ENCODE results near the gene MMAA. TPM values are rescaled to one million over a fixed set of nuclear protein-coding genes. Genes with fewer than 3 reads are reported as not detected.
A peak's percentile ranks its signal among the peaks of the same experiment; 100 is the strongest.

MMAA gene
- total and polyA plus RNA-seq, 9 of the 15 experiments (the other 6 are each of a cell fraction or from before 2014, with no cell fraction given) = 0.86 to 2.3 (median 1.4) TPM

- H3K4me1 ChIP-seq (replicated peaks in 1 of 2; ENCODE audit: control insufficient read depth in 2 of 2, insufficient read depth in 2 of 2, low read length in 2 of 2) = no peaks in the 10 kb centered on the region; a peak in 1 of 5 replicates
- no peak overlapping the region for H2AFZ ChIP-seq (ENCODE audit: low read depth, low read length)
- no peaks in the 10 kb centered on the region for H3K9me1 ChIP-seq (ENCODE audit: control insufficient read depth, insufficient read depth, low read length)
- no peak for FAIRE-seq
- POLR2A ChIA-PET = no interaction called here
- no peaks in the 10 kb centered on the region for H3K36me3 ChIP-seq (ENCODE audit: control insufficient read depth, insufficient read depth, low read length)
- H3K27ac ChIP-seq (ENCODE audit: extremely low read depth, low read depth, low read length) = no peak overlapping the region
- H3K79me2 ChIP-seq (ENCODE audit: control insufficient read depth, insufficient read depth, low read length) = no peaks in the 10 kb centered on the region
- ATAC-seq = no peak
- no peak overlapping the region for H3K4me3 ChIP-seq
- BruUV-seq (replicated peaks) = no TSS peak
- no peak overlapping the region for H3K9ac ChIP-seq (ENCODE audit: insufficient read depth in 1 of 2, low read depth in 2 of 2, low read length in 2 of 2)
- no peak for TF ChIP-seq WHSC1 (IDR thresholded peaks at IDR 0.05; ENCODE audit: low read length)
- no peak for TF ChIP-seq CBFA2T2 (conservative IDR thresholded peaks at IDR 0.05)
- H4K20me1 ChIP-seq (replicated peaks; ENCODE audit: control insufficient read depth, insufficient read depth, low read length) = no peaks in the 10 kb centered on the region
- in situ Hi-C loops (cut with MboI) (loop anchor here (10.0 kb wide), 1 partner anchor 835 kb away; no protein-coding TSS in a partner anchor), intact Hi-C loops (cut with micrococcal nuclease) (no loop called here)
- CTCF ChIA-PET (ENCODE audit: low intra/inter-chr PET ratio) = no interaction called here
- 0% methylated on average over 1 of the region's 1 CpG for WGBS (ENCODE audit: insufficient coverage, low coverage, missing lambda C conversion rate)
- H3K9me3 ChIP-seq (replicated peaks; ENCODE audit: control insufficient read depth, insufficient read depth, low read depth, low read length) = no peaks in the 10 kb centered on the region
- no peak for DNase-seq (ENCODE audit: extremely low read depth in 1 of 4, low spot score in 3 of 4)
- no peak overlapping the region for H3K4me2 ChIP-seq (ENCODE audit: insufficient read depth, low read length)
- H3K27me3 ChIP-seq (ENCODE audit: control insufficient read depth in 2 of 2, insufficient read depth in 2 of 2, low read length in 2 of 2) = no peaks in the 10 kb centered on the region
Measured at GRCh38 chr4:145679520-145679919, 60.3 kb downstream of the MMAA start.

- WGBS (ENCODE audit: insufficient coverage, low coverage, missing lambda C conversion rate) = 0% methylated on average over 6 of the region's 6 CpGs
- TF ChIP-seq RFX1 (IDR thresholded peaks at IDR 0.05) (0 out of 2 replicates have a peak, but pooled peaks have one; percentile 6), FOXK2 (conservative IDR thresholded peaks at IDR 0.05 in 1 of 2, IDR thresholded peaks at IDR 0.05 in 1 of 2; ENCODE audit: low read depth in 2 of 2) (no peak)
- FAIRE-seq (peak; percentile 11), ATAC-seq (no peak), DNase-seq (ENCODE audit: extremely low read depth in 1 of 4, low spot score in 3 of 4) (no peak)
- Histone ChIP-seq H3K4me1 (replicated peaks in 1 of 2; ENCODE audit: control insufficient read depth in 2 of 2, insufficient read depth in 2 of 2, low read length in 2 of 2) (no peaks in the 10 kb centered on the region; a peak in 1 of 5 replicates), H3K4me3 (no peak within 1 kb of the TSS), H3K79me2 (ENCODE audit: control insufficient read depth, insufficient read depth, low read length) (no peaks in the 10 kb centered on the region), H3K27ac (ENCODE audit: extremely low read depth, low read depth, low read length) (no peak within 1 kb of the TSS), H3K9me1 (ENCODE audit: control insufficient read depth, insufficient read depth, low read length) (no peaks in the 10 kb centered on the region), H3K36me3 (ENCODE audit: control insufficient read depth, insufficient read depth, low read length) (no peaks in the 10 kb centered on the region), H3K27me3 (ENCODE audit: control insufficient read depth in 2 of 2, insufficient read depth in 2 of 2, low read length in 2 of 2) (no peaks in the 10 kb centered on the region), H3K4me2 (ENCODE audit: insufficient read depth, low read length) (no peak within 1 kb of the TSS), H4K20me1 (replicated peaks; ENCODE audit: control insufficient read depth, insufficient read depth, low read length) (no peaks in the 10 kb centered on the region), H2AFZ (ENCODE audit: low read depth, low read length) (no peak within 1 kb of the TSS), H3K9me3 (replicated peaks; ENCODE audit: control insufficient read depth, insufficient read depth, low read depth, low read length) (no peaks in the 10 kb centered on the region), H3K9ac (ENCODE audit: insufficient read depth in 1 of 2, low read depth in 2 of 2, low read length in 2 of 2) (no peak within 1 kb of the TSS)
- BruUV-seq (replicated peaks) = no TSS peak
- ChIA-PET POLR2A (no interaction called here), CTCF (ENCODE audit: low intra/inter-chr PET ratio) (no interaction called here)
- in situ Hi-C loops (cut with MboI) (loop anchor here (10.0 kb wide), 1 partner anchor 835 kb away; no protein-coding TSS in a partner anchor), intact Hi-C loops (cut with micrococcal nuclease) (no loop called here)
Measured at GRCh38 chr4:145679991-145680455, 60.8 kb downstream of the MMAA start, which contains the start of gene C4orf51. Gene C4orf51, plus strand, starts transcription at chr4:145680146. Its CDS starts 58 bp downstream, at chr4:145680204.
